Measurements from ENCODE around the gene SORCS2.

The SORCS2 gene

DNA sequence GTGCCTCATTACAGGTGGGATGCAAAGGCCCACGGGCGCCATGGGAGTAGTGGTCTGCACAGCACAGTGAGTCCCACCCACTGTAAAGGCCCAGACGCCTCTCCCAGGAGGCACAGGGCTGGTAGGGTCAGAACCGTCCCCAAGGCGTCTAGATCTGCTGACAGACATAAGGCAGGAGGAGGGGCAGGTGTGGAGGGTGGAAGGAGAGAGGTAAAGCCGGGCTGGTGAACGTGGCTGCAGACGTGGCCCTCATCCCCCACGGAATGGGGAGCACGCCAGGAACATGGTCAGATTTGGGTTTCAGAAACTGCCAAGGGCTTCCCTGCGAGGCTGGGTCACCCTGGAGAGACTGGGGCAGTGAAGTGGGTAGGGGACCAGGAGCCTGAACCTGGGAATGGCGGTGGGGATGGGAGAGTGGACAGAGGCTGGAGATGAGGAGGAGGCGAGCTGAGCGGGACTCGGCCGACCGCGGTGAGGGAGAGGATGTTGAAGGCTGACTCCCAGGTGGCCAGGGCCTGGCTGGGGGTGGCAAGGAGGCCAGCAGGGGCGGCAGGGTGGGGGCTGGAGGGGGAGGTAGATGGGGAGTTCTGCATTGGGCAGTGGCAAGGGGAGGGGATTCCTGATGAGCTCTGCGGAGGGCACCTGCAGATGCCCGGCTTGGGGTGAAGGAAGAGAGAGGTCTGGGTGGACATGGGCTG, 562.4 kb downstream of the SORCS2 start:
- DNase-seq (ENCODE audit: extremely low spot score), result no peak
- no peak for TF ChIP-seq FOXM1 (IDR thresholded peaks at IDR 0.05; ENCODE audit: borderline replicate concordance)
- TF ChIP-seq NFRKB (IDR thresholded peaks at IDR 0.05), result no peak
- TF ChIP-seq SP1 (IDR thresholded peaks at IDR 0.05), result no peak
- no peak for TF ChIP-seq L3MBTL2 (conservative IDR thresholded peaks at IDR 0.05)
- TF ChIP-seq FOXK2 (IDR thresholded peaks at IDR 0.05), result no peak
- no peak for TF ChIP-seq TARDBP (IDR thresholded peaks at IDR 0.05)
- no peak for TF ChIP-seq FOXA1 (IDR thresholded peaks at IDR 0.05)
- TF ChIP-seq ZNF384 (IDR thresholded peaks at IDR 0.05), result no peak
- no peak for TF ChIP-seq SUZ12 (IDR thresholded peaks at IDR 0.05)
- TF ChIP-seq BHLHE40 (IDR thresholded peaks at IDR 0.05; ENCODE audit: borderline replicate concordance), result no peak
- TF ChIP-seq HDGF (IDR thresholded peaks at IDR 0.05; ENCODE audit: borderline replicate concordance), result no peak
- ChIA-PET CTCF (no interaction called here), POLR2A (no interaction called here)

DNA sequence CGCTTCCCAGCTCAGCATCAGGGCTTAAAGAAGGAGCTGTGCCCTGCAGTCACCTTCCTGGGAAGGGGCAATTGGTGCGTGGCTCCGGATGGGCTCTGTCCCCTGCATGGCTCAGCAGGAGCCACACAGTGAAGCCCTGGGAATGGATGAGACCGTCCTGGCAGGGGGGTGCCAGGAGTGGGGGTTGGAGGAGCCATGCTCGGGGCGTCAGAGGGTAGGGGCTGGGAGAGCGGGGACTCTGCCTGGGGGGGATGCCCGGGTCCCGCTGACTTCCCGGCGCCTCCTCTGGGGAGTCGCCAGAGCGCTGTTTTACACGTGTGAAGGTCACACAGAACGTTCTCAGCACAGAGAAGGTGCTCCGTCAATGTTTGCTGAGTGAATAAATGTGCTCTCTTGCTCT, 563.2 kb downstream of the SORCS2 start:
- no peak for TF ChIP-seq FOXA1 (IDR thresholded peaks at IDR 0.05)
- TF ChIP-seq L3MBTL2 (conservative IDR thresholded peaks at IDR 0.05), result no peak
- no peak for TF ChIP-seq CTBP1 (IDR thresholded peaks at IDR 0.05; ENCODE audit: borderline replicate concordance)
- TF ChIP-seq FOXM1 (IDR thresholded peaks at IDR 0.05; ENCODE audit: borderline replicate concordance), result no peak
- no peak for TF ChIP-seq SP1 (IDR thresholded peaks at IDR 0.05)
- TF ChIP-seq BHLHE40 (IDR thresholded peaks at IDR 0.05; ENCODE audit: borderline replicate concordance), result no peak
- TF ChIP-seq ELF4 (IDR thresholded peaks at IDR 0.05), result no peak
- no peak for TF ChIP-seq NFRKB (IDR thresholded peaks at IDR 0.05)
- no peak for TF ChIP-seq HDGF (IDR thresholded peaks at IDR 0.05; ENCODE audit: borderline replicate concordance)
- TF ChIP-seq TARDBP (IDR thresholded peaks at IDR 0.05), result no peak
- TF ChIP-seq FOXK2 (IDR thresholded peaks at IDR 0.05), result no peak
- no peak for TF ChIP-seq SUZ12 (IDR thresholded peaks at IDR 0.05)
- TF ChIP-seq, protein P1, sequence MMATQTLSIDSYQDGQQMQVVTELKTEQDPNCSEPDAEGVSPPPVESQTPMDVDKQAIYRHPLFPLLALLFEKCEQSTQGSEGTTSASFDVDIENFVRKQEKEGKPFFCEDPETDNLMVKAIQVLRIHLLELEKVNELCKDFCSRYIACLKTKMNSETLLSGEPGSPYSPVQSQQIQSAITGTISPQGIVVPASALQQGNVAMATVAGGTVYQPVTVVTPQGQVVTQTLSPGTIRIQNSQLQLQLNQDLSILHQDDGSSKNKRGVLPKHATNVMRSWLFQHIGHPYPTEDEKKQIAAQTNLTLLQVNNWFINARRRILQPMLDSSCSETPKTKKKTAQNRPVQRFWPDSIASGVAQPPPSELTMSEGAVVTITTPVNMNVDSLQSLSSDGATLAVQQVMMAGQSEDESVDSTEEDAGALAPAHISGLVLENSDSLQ (IDR thresholded peaks at IDR 0.05), result no peak
- ChIA-PET CTCF (no interaction called here), POLR2A (no interaction called here)
- DNase-seq (ENCODE audit: extremely low spot score), result no peak

DNA sequence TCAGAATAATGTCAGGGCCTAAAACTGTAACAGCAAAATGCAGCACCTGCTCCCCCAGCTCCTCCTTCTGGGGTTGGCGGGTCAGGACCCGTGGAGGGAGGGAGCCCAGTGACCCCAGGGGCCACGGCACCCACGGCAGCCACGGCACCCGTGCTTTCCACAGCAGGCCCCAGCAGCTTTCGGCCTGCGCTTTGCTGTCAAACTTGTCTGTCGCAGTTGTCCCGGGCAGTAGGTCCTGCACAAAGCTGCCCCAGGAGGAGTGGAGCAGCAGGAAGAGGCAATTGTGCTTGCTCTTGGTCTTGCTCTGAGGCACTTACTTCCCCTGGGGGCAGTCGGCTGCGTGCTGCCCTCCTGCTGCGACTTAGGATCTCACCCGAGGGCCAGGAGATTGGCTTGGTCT, 563.7 kb downstream of the SORCS2 start:
- ChIA-PET POLR2A (no interaction called here), CTCF (no interaction called here)
- no peak for DNase-seq (ENCODE audit: extremely low spot score)
- no peak for TF ChIP-seq LEF1 (IDR thresholded peaks at IDR 0.05; ENCODE audit: borderline replicate concordance)
- no peak for TF ChIP-seq FOXA1 (IDR thresholded peaks at IDR 0.05)
- TF ChIP-seq, protein P1 (IDR thresholded peaks at IDR 0.05), result no peak
- TF ChIP-seq ARNT (IDR thresholded peaks at IDR 0.05), result no peak
- TF ChIP-seq HDGF (IDR thresholded peaks at IDR 0.05; ENCODE audit: borderline replicate concordance), result no peak
- TF ChIP-seq SUZ12 (IDR thresholded peaks at IDR 0.05), result no peak
- no peak for TF ChIP-seq TARDBP (IDR thresholded peaks at IDR 0.05)
- TF ChIP-seq FOXM1 (IDR thresholded peaks at IDR 0.05; ENCODE audit: borderline replicate concordance), result no peak
- TF ChIP-seq ZNF384 (IDR thresholded peaks at IDR 0.05), result no peak
- no peak for TF ChIP-seq BHLHE40 (IDR thresholded peaks at IDR 0.05; ENCODE audit: borderline replicate concordance)
- no peak for TF ChIP-seq NFRKB (IDR thresholded peaks at IDR 0.05)
- TF ChIP-seq FOXK2 (IDR thresholded peaks at IDR 0.05), result no peak
- TF ChIP-seq CTBP1 (IDR thresholded peaks at IDR 0.05; ENCODE audit: borderline replicate concordance), result no peak

DNA sequence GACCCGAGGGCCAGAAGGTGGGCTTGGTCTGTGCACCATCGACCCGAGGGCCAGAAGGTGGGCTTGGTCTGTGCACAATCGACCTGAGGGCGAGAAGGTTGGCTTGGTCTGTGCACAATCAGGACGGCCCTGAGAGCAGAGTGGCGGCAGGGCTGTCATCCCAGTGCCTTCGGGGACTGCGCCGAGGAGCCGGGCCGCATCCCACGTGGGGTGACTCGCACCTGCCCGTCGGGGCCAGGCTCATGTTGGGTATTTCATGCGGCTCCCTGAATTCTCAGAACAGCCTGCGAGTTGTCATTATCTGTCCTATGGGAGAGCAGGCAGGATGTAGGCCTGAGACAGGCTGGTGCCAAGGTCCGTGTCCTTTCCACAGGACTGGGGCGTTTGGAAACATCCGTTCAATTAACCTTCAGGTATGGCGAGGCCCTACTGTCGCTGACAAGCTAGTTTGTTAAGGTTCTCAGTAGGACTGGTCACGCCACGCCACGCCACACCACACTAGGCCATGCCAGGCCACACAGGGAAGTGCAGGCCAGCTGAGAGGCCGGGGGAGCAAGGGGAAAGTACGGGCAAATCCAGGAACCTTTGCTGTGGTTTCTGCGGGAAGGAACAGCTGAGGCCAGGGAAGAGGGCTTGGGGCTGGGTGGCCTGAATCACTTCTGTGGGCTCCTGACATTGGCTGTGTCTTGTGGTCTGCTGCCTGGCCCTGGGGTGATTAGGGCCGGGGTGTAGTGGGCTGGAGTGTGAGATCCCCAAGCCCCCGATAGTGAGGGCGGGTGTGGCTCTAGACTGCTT, 564.4 kb downstream of the SORCS2 start:
- CTCF ChIA-PET, result no interaction called here

DNA sequence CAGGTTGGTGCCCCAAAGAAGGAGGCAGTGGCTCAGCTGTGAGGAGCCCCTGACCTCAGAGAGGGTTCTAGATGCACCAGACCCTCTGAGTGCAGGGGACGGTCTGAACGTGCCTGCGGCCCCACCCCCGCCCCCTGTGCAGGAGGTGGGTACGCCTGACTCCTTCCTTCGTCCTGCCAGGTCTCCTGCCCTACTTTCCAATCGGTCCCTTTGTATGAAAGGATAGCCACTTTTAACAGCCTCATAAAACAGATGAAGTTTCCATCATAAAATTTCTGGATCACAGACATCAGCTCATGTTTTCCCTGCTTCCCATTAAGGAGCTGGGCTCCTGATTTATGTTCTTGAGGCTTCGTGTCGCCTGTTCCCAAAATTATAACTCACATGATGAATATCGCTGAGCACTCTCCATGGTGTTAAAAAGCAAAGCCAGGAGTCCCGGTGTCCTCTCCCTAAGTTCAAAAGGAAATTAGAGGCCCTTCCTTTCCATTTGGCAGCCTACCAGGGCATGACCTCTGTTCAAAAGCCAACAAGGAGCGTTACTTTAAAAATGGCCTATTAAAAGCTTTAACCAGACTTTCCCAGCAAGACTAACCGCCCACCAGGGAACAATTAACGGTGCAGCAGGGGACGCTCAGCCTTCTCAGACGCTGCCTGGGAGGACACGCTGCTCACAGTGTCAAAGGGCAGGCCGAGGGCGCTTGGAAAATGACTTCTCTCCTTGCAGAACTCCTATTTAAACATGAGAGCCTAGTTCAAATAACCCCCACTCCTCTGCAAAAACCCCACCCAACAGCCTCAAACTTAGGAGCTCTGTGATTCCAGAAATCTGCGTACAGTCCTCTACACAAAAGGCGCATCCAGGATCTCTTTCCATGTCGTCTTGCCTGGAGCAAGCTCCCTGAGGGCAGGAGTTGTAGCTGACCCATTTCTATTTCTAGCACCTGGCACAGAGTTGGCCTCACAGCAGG, 565.4 kb downstream of the SORCS2 start:
- POLR2A ChIA-PET, result no interaction called here
- CTCF ChIA-PET, result interaction anchor here (0.9 to 1.5 kb wide), 2 partner anchors 44 to 47 kb away, joined by 3 to 5 read pairs; no protein-coding TSS in a partner anchor
- TF ChIP-seq BHLHE40 (IDR thresholded peaks at IDR 0.05; ENCODE audit: borderline replicate concordance) (no peak), HDGF (IDR thresholded peaks at IDR 0.05; ENCODE audit: borderline replicate concordance) (no peak), FOXK2 (IDR thresholded peaks at IDR 0.05) (no peak), L3MBTL2 (conservative IDR thresholded peaks at IDR 0.05) (peak; percentile 37; the same call in 1 of the 2 replicates), CTBP1 (IDR thresholded peaks at IDR 0.05; ENCODE audit: borderline replicate concordance) (peak; percentile 65), ELF4 (IDR thresholded peaks at IDR 0.05) (no peak), SUZ12 (IDR thresholded peaks at IDR 0.05) (no peak), TARDBP (IDR thresholded peaks at IDR 0.05) (no peak), NFRKB (IDR thresholded peaks at IDR 0.05) (no peak)
- TF ChIP-seq, protein P1 (IDR thresholded peaks at IDR 0.05), result peak; percentile 92
- DNase-seq (ENCODE audit: extremely low spot score), result peak; percentile 69

More for the DNA sequence above, 564.4 kb downstream of the SORCS2 start:
- POLR2A ChIA-PET, result no interaction called here
- no peak for DNase-seq (ENCODE audit: extremely low spot score)
- TF ChIP-seq ARNT (IDR thresholded peaks at IDR 0.05), result no peak
- TF ChIP-seq HDGF (IDR thresholded peaks at IDR 0.05; ENCODE audit: borderline replicate concordance), result no peak
- TF ChIP-seq FOXM1 (IDR thresholded peaks at IDR 0.05; ENCODE audit: borderline replicate concordance), result no peak
- no peak for TF ChIP-seq FOXK2 (IDR thresholded peaks at IDR 0.05)
